HCT116 (cell line): ENCODE measurements around the gene EIF3J.

ENCODE experiments used
- EZH2phosphoT487 ChIP-seq: fragments of 200-600 bp; IDR thresholded peaks from 2 replicates; pipeline ENCODE4 v1.6.1; 2018; ENCODE audit warnings: antibody characterized with exemption, borderline replicate concordance
- TF ChIP-seq, protein P1 (sequence below), 3 experiments: fragments of 200-600 bp in 1 of 3; sonication (generic) in 1 of 3; IDR thresholded peaks in 2 of 3; conservative IDR thresholded peaks in 1 of 3; 2 replicates each; pipeline ENCODE4 v1.5.1; 2012 to 2017; ENCODE audit warnings: low read depth in 2 of 3, low read length in 2 of 3, antibody characterized with exemption in 1 of 3, borderline replicate concordance in 1 of 3, control low read depth in 1 of 3, mild to moderate bottlenecking in 1 of 3, mixed read lengths in 1 of 3, mixed run types in 1 of 3, moderate library complexity in 1 of 3; ENCODE audit not compliant: insufficient read depth in 1 of 3
- TF ChIP-seq, protein P2 (sequence below): IDR thresholded peaks from 2 replicates; pipeline ENCODE4 v1.6.1; 2011; ENCODE audit warnings: mild to moderate bottlenecking, low read length, moderate library complexity; ENCODE audit not compliant: insufficient replicate concordance; ENCODE audit errors: extremely low read depth

DNA sequence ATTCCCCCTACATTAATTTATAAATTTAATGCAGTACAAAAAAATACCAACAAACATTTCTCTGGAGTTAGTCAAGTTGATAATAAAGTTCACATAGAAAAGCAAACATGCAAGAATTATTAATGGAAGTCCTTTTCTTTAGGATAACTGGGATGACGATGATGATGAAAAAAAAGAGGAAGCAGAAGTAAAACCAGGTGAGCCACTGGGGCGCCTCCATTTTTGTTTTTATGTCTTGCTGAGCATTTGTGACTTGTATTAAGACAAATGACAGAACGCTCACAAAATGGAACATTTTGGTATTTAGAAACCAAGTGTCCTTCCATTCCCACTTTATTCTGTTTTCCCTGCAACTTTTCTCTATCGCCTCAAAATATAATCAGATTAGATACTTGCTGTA is 13.8 kb downstream of the EIF3J start:
- TF ChIP-seq, protein P1, sequence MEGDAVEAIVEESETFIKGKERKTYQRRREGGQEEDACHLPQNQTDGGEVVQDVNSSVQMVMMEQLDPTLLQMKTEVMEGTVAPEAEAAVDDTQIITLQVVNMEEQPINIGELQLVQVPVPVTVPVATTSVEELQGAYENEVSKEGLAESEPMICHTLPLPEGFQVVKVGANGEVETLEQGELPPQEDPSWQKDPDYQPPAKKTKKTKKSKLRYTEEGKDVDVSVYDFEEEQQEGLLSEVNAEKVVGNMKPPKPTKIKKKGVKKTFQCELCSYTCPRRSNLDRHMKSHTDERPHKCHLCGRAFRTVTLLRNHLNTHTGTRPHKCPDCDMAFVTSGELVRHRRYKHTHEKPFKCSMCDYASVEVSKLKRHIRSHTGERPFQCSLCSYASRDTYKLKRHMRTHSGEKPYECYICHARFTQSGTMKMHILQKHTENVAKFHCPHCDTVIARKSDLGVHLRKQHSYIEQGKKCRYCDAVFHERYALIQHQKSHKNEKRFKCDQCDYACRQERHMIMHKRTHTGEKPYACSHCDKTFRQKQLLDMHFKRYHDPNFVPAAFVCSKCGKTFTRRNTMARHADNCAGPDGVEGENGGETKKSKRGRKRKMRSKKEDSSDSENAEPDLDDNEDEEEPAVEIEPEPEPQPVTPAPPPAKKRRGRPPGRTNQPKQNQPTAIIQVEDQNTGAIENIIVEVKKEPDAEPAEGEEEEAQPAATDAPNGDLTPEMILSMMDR (IDR thresholded peaks at IDR 0.05 in 2 of 3, conservative IDR thresholded peaks at IDR 0.05 in 1 of 3; ENCODE audit: borderline replicate concordance in 1 of 3, insufficient read depth in 1 of 3, low read depth in 2 of 3, low read length in 2 of 3): no peak
- TF ChIP-seq EZH2phosphoT487: no peak
- TF ChIP-seq, protein P2, sequence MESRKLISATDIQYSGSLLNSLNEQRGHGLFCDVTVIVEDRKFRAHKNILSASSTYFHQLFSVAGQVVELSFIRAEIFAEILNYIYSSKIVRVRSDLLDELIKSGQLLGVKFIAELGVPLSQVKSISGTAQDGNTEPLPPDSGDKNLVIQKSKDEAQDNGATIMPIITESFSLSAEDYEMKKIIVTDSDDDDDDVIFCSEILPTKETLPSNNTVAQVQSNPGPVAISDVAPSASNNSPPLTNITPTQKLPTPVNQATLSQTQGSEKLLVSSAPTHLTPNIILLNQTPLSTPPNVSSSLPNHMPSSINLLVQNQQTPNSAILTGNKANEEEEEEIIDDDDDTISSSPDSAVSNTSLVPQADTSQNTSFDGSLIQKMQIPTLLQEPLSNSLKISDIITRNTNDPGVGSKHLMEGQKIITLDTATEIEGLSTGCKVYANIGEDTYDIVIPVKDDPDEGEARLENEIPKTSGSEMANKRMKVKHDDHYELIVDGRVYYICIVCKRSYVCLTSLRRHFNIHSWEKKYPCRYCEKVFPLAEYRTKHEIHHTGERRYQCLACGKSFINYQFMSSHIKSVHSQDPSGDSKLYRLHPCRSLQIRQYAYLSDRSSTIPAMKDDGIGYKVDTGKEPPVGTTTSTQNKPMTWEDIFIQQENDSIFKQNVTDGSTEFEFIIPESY: no peak
